Middle frontal gyrus (tissue), 1 donor: ENCODE data around the gene HOXD1.

Experiments
- DNase-seq: peaks from one replicate; pipeline ENCODE4 v3.0.0-alpha.2; 2015; ENCODE audit warnings: low spot score; ENCODE audit errors: extremely low spot score

Gene HOXD1

GRCh38 chr2:176152350-176153181 lies 35.9 kb upstream of the HOXD1 start:
- DNase-seq = no peak

DNA sequence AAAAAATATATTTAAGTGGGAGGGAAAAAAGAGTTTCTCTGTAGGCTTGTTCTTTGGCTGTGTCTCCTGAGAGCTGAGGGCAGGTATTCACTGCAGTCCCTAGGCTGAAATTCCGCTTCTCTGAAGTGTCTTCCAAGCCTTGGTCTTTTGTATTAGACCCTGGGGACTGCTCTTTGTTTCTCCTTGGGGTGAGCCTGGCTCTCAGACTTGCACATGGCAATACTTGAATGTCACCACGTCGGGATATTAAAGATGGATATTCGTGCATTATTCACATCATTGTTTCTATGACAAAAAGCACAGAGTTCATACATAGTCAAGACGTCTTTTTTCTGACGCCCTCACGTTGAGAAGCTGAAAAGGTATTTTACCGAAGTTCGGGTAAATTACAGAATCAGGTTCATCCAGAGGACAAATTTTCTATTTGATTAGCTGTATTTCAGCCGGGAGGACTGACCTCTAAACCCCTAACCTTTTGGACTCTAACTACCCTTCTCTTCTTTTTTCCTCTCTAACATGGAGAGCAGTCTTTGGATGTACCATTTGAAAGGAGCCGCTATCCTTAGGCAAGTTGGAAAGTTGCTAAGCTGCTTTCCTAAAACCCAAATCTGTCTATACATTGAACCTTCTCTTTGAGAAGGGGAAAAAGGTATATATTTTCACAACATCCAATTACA lies 33.8 kb upstream of the HOXD1 start:
- no peak for DNase-seq

- DNase-seq = no peak
Observed at GRCh38 chr2:176155356-176156044, 33.0 kb upstream of the HOXD1 start.

DNA sequence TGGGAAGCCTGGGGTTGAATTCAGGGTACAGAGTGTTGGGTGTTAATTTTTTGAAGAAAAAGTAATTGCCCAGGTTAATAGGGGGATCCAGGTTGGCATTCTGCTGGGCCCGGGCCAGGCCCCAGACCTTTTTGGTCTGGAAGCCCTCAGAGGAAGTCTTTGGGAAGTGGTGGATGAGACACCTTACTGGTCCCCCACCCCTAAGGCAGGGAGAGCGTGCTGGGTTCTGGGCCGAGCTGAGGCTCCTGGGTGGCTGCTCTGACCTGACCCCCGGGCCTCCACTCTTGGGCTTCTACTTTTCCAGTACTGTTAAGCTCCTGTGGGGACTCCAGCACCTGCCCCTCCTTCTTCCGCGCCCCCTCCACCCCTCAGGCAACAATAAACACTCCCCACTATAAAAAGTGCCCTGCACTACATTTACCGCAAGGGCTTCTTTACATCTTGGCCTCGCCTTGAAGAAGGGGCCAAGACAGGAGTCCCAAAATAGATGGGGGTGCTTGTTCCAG lies 32.1 kb upstream of the HOXD1 start:
- no peak for DNase-seq

DNA sequence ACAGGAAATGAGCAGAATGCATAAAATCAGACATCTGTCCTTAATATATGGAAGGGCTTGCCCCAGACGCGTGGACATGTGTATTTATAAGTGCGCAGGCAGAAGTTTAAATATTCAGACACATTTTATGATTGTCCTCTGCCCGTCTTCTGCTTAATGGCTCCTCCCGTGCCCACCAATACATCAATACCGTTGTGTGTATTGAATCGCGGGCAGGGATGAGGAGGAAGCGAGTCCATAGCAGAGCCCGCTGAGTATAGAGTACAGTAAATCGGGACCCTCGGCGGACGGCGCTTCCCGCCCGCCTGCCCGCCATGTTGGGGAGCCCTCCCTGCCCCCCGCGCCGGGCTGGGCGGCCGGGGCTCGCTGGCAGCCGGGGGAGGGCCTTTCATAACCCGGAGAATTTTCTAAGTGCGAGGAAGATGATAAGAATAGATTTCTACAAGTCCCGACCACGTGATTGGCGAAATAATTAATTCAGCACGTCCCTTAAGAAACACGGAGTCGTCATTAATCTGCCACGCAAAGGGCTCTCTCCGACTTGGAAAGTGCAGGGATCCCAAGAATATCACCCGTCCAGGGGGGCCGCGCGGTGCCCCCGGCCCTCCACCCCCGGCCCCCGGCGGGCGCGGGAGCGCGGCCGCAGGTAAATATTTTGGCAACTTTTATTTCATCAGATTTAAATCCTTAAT lies 31.5 kb upstream of the HOXD1 start, which contains the start of gene HOXD3:
Gene HOXD3, plus strand, starts transcription at position 501 of the 692 bp plus-strand sequence. CDS start 11,808 bp downstream, outside the sequence.
- no peak for DNase-seq

GRCh38 chr2:176157499-176158185 lies 30.8 kb upstream of the HOXD1 start:
- DNase-seq = no peak

DNA sequence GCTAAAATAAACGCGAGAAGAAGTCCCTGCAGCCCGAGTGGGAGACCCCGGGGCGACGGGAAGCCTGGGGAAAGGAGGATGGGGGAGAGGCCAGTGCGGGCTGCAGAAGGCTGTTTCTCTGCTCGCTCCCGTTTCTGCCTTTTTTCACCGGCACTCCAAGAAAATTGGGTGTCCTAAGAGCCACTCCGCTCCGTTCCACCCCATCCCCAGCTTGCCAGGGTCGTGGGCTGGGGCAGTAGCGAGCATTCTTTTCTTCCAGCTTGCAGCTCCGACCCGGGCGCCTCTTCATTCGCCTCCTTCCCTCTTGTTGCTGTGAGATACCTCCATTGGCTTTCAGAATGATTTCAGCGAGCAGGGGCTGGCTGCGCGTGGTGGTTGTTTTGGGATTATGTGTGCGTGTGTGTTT lies 30.3 kb upstream of the HOXD1 start:
- no peak for DNase-seq

DNA sequence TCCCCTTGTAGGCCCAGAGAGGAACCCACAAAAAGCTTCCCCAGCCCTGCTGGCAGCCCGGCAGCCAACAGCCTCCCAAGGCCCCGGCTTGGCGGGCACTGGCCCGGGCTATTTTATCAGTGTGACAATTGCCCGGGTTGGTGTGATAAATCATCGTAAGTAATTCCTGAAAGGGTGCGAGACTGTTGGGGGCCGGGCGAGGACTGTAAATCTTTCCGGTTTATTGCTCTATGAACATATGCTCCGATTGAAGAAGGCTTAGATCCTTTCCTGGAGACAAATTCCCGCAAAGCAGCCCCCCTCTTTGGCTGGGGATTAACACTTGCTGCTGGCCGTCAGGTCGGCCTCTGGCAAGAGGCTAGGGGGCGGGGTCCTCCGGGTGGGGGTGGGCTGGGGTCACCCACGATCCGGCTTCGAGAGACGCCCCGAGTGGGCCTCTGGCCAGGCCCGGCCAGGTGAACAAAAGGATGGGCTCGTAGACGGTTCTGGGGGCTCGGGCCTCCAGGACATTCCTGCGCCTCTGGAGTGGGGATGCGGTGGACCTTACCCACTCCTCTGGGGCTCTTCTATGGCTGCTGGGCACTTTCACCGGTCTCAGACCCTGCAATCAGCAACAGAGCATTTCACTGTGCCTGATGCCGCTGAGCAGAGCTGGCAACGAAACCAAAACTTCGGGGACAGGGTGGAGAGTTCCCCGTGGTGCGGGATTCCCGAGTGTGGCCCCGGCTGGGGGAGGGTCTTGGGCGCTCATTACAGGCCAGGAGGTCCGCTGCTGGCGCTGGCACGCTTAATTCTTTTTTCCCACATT lies 29.4 kb upstream of the HOXD1 start:
- DNase-seq = no peak

DNA sequence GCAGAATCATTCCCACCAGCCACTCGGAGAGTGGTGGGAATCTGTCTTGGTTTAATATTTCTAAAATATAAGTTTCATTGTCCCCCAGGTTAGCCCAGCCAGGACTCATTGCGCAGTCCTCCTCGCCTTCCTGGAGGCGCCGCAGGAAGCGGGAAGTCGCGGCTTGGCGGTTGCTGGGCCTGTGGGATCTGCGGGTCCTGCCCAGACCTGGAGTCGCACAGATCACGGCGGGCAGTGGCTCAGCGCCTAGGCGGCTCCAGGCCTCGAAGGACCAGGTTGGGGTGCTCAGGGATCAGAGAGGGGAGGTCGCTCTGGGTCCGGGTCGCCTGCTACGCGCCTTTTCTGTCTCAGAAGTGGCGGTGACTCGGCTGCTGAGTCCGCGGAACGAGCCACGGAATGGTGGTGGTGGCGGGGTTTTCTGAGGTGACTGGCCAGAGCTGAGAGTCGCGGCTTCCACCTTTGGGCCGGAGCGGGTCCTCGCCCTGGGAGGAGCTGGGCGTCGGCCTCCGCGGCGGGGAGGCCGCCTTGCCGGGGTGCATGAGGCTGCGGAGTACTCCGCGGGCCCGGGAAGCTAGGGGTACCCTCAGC lies 28.7 kb upstream of the HOXD1 start:
- DNase-seq = no peak

DNA sequence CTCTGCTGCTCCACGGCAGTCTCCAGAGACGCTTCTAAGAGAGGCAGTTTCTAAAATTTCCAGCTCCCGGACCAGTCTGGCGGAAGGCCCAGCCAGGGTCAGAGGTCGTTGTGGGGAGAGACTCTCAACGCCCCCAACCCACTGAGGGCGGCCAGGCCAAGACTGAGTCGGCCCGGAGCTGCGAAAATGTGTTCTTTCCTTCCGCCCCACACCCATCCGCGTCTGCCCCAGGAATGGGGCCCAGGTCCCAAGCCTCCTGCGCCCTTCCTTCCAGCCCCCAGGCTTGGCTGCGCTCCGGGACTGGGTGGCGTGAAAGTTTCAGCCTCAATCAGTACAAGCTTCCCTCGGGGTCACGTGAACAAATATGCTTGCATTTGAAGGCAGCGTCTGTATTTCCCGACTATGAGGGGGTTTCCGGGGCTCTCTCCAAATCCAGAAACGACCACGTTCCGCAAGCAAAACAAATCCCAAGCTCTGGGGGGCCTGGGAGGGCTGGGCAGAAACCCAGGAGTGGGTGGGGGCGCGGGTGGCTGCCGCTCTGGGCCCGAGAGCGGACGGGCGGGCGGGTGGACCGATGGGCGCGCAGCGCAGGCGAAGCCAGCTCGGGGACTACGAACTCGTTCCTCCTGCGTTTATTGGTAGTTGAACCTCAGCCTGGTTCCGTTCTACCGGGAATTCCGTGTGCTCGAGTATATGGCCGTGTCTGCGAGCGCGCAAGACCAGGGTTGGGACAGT lies 28.1 kb upstream of the HOXD1 start:
- DNase-seq = no peak

DNA sequence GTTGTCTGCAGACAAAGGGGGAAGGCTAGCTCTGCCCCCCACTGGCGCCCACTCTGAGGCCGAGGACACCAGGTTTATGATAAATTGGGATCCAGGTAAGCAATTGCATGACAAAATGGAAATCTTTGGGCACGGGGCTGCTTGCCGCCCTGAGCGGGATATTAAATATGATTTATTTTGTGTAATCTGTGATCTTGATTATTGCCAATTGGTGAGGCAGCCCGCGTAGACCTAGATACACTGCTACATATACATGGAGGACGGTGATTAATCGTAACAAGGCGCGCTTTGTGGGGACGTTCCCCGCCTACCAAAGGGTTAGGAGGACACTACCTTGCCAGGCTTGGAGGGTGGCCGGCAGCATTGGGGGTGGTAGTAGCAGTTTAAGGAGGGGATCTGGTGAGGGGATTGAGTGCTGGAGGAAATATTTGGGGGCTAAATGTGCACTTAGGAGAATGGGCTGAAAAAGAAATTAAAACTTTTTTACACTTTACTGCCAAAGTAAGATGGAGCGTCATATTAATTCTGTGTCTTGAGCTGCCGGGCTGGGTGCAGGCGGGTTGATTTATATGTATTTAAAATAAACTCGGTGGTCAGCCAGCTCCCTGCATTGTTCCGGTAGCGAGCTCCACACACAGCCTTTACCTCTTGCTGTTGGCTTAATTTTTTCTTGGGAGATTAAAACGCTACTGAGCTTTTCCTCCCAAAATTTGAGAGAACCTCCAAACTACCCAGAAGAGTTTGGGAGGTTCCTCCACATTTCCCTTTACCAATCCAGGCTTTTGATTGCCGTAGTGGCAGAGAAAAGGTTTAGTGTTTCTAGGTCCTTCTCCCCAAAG lies 27.3 kb upstream of the HOXD1 start:
- DNase-seq = no peak

DNA sequence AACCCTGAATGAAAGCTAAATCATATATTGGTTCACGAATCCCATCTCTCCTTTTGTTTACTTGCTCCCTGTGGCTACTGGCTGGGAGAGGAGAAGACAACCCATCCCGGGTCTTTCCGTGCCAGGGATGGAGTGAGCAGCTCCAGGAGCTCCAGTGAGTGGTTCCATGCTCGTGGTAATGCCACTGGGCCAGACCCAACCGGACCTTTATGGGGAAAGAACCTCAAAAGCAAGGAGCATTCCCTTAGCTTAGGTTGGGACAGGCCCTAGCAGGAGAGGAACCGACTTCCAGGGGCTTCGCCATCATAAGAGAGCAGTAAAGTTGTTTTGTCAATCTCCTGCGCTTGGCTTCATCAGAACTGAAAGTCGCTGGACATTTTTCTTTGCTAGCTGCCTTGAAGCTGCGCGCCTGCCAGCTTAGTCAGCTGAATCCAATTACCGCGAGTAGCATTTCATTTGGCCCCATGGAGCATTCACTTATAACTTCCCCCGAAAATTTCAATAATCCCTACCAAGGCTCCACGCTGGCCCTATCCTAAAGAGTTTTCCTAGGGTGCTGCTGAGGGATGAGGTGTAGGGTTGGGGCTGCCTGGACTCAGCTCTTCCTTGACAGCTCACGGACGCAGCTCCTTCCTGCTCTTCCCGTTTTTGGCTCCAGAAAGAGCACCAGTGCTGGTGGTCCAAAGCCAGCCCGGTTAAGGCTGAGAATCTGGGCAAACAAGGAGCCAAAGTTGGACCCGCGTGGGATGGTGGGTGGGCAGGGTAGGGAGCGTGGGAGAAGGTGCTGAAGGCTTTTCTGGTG lies 26.4 kb upstream of the HOXD1 start:
- no peak for DNase-seq

GRCh38 chr2:176162911-176163671 lies 25.4 kb upstream of the HOXD1 start:
- no peak for DNase-seq

DNA sequence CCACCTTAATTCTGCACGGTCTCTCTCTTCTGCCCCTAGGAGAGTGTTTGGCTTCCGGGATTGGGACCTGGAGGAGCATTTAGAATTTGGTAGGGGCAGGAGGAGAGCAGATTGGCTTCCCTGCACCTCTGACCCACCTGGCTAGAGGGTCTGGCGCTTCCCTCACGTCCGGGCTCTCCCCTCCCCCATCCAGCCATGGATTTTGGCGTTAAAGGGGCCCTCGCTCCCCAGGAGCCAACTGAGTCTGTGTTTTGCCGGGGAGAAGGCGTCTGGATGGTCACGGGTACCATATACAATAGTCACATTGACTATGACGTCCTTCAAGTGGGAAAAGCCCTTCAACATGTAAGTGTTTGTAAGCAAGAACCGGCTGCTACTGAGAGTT lies 24.8 kb upstream of the HOXD1 start:
- no peak for DNase-seq

GRCh38 chr2:176164201-176164600 lies 24.3 kb upstream of the HOXD1 start:
- no peak for DNase-seq

- DNase-seq = no peak
Observed at GRCh38 chr2:176164611-176165369, 23.7 kb upstream of the HOXD1 start.
